Peyer's patch (tissue), 4 donors: ENCODE data around the gene SYNDIG1L.

Source experiments
- POLR2A ChIP-seq, 2 donors: fragments of 450-650 bp; IDR thresholded peaks; one replicate each; pipeline ENCODE4 v1.5.1; 2017; ENCODE audit warnings: antibody characterized with exemption in 2 of 2, mild to moderate bottlenecking in 2 of 2, moderate library complexity in 2 of 2
- TF ChIP-seq, protein P1 (sequence below), 6 experiments: fragments of 450-650 bp in 4 of 6; fragments of 200-600 bp in 2 of 6; sonication (generic) in 1 of 6; IDR thresholded peaks; one replicate each; pipeline ENCODE4 v1.5.1; 2017 to 2019; ENCODE audit warnings: antibody characterized with exemption in 6 of 6, mild to moderate bottlenecking in 3 of 6, moderate library complexity in 1 of 6

DNA sequence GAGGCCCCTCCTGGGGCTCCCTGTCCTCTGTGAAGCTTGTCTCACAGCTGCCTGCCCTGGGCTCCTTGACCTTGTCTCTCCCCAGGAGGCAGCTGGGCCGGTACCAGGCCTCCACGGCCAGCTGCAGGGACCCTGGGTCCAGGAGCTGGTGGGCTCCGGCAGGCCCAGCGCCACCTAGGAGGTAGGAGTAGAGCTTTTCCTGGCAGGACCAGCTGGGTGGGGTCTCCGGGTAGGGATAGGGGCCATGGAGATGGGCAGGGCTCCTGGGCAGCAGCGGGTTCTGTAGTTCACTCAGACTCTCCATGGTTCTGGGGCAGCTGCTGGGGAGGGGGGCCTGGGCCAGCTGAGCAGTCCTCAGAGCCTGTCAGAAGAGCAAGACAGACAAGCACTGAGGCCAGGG, 16.6 kb downstream of the SYNDIG1L start:
- TF ChIP-seq, protein P1, sequence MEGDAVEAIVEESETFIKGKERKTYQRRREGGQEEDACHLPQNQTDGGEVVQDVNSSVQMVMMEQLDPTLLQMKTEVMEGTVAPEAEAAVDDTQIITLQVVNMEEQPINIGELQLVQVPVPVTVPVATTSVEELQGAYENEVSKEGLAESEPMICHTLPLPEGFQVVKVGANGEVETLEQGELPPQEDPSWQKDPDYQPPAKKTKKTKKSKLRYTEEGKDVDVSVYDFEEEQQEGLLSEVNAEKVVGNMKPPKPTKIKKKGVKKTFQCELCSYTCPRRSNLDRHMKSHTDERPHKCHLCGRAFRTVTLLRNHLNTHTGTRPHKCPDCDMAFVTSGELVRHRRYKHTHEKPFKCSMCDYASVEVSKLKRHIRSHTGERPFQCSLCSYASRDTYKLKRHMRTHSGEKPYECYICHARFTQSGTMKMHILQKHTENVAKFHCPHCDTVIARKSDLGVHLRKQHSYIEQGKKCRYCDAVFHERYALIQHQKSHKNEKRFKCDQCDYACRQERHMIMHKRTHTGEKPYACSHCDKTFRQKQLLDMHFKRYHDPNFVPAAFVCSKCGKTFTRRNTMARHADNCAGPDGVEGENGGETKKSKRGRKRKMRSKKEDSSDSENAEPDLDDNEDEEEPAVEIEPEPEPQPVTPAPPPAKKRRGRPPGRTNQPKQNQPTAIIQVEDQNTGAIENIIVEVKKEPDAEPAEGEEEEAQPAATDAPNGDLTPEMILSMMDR (IDR thresholded peaks at IDR 0.05), result no peak
- TF ChIP-seq POLR2A (IDR thresholded peaks at IDR 0.05), result no peak
